ENCODE results near the gene EZR. TPM values are rescaled to one million over a fixed set of nuclear protein-coding genes. Genes with fewer than 3 reads are reported as not detected.
"Not testable (repeated sequence)": the region's sequence is repeated elsewhere in the genome, so short reads cannot be mapped to it uniquely, and the experiment has no call there.

Gene EZR
- total RNA-seq, 1 donor from 2014 or later, result 205 TPM

DNA sequence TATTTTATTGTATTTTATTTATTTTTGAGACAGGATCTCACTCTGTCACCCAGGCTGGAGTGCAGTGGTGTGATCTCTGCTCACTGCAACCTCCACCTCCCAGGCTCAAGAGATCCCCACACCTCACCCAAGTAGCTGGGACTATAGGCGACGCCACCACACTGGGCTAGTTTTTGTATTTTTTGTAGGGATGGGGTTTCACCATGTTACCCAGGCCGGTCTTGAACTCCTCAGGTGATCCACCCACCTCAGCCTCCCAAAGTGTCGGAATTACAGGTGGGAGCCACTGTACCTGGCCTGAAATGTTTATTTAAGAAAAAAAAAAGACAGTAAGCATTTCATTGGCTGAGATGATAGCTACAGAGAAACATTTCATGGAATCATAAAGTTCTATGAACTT lies 4.4 kb upstream of the EZR start:
- H3K27ac Mint-ChIP-seq; H3K36me3 Mint-ChIP-seq (ENCODE audit: low read depth); H3K4me3 Mint-ChIP-seq; intact Hi-C loops (cut with micrococcal nuclease); H3K9me3 Mint-ChIP-seq; DNase-seq (ENCODE audit: low spot score); H3K27me3 Mint-ChIP-seq (ENCODE audit: insufficient read depth): not testable (repeated sequence)
- peaks cover 28% of the 10 kb centered on the region for H3K4me1 Mint-ChIP-seq (ENCODE audit: low read depth)

GRCh38 chr6:158819977-158820622 lies 932 bp upstream of the EZR start:
- H3K9me3 Mint-ChIP-seq, result no peaks in the 10 kb centered on the region
- no peak for DNase-seq (ENCODE audit: low spot score)
- no peaks in the 10 kb centered on the region for H3K27me3 Mint-ChIP-seq (ENCODE audit: insufficient read depth)
- peak overlapping the region; percentile 75 for H3K27ac Mint-ChIP-seq
- peaks cover 25% of the 10 kb centered on the region for H3K36me3 Mint-ChIP-seq (ENCODE audit: low read depth)
- H3K4me1 Mint-ChIP-seq (ENCODE audit: low read depth), result peaks cover 48% of the 10 kb centered on the region
- H3K4me3 Mint-ChIP-seq, result peak overlapping the region; percentile 68
- intact Hi-C loops (cut with micrococcal nuclease), result loop anchor here (1.0 to 5.0 kb wide), 7 partner anchors 27 to 1152 kb away; partner anchors contain the start of genes TCP1 and TMEM181

DNA sequence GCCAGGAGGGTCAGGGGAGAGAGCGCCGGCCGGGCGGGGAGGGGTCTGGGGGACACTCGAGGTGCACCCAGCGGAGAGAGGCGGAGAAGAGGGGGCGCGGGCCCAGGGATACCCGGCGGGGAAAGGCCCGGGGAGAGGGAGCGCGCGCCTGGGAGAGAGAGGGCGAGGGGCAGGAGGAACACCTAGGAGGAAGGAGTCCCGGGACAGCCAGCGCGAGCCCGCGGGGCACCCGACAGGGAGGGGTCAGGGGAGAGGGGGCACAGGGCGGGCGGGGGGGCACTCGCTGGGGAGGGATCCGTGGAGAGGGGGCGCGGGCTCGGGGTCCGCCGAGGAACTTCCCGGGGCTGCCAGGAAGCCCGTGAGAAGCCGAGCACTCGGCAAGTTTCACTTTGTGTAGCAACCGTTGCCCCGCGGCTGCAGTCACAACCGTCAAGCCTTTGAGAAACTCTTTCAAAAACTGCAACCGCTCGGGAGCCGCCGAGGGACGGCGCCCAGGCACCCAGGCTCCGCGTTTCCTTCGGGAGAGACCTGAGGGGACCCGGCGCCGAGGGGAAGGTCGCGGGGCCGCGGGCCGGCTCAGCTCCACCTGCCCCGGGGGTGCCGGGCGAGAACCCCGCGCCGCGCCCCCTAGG lies 471 bp downstream of the EZR start:
- Mint-ChIP-seq H3K4me1 (ENCODE audit: low read depth) (peaks cover 62% of the 10 kb centered on the region), H3K9me3 (no peaks in the 10 kb centered on the region), H3K27ac (peak overlapping the region; percentile 68), H3K27me3 (ENCODE audit: insufficient read depth) (no peaks in the 10 kb centered on the region), H3K4me3 (peak overlapping the region; percentile 79), H3K36me3 (ENCODE audit: low read depth) (peaks cover 39% of the 10 kb centered on the region)
- DNase-seq (ENCODE audit: low spot score), result peak; percentile 70
- intact Hi-C loops (cut with micrococcal nuclease), result loop anchor here (1.0 to 5.0 kb wide), 11 partner anchors 25 to 1154 kb away; partner anchors contain the start of genes TCP1 and TMEM181

- peaks cover 67% of the 10 kb centered on the region for H3K4me1 Mint-ChIP-seq (ENCODE audit: low read depth)
- H3K9me3 Mint-ChIP-seq, result no peaks in the 10 kb centered on the region
- intact Hi-C loops (cut with micrococcal nuclease), result loop anchor here (1.0 to 5.0 kb wide), 11 partner anchors 32 to 1154 kb away; partner anchors contain the start of genes TCP1 and TMEM181
- DNase-seq (ENCODE audit: low spot score), result peak; percentile 80
- peaks cover 42% of the 10 kb centered on the region for H3K36me3 Mint-ChIP-seq (ENCODE audit: low read depth)
- H3K27ac Mint-ChIP-seq, result peak overlapping the region; percentile 98
- peak overlapping the region; percentile 100 for H3K4me3 Mint-ChIP-seq
- H3K27me3 Mint-ChIP-seq (ENCODE audit: insufficient read depth), result no peaks in the 10 kb centered on the region
Observed at GRCh38 chr6:158817728-158818580, 1.2 kb downstream of the EZR start.

- H3K4me1 Mint-ChIP-seq (ENCODE audit: low read depth), result peaks cover 68% of the 10 kb centered on the region
Observed at GRCh38 chr6:158816803-158817727, 2.1 kb downstream of the EZR start.

DNA sequence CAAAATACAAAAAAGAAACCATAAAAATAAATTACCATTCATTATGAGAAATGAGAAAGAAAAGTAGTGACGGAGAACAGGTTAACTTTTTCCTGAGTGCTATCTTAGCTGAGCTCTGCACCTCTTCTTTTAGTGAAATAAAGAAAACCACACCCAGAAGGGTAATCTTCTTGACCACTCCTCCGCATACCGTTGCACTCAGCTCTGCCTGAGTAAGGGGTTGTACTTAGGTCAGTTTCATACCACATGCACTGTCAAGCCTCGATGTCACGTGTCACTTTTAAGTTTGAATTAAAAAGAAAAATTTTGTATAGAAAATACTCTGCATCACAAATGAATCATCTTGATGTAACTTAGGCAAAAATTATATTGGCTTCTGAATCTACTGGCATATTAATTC lies 2.8 kb downstream of the EZR start:
- Mint-ChIP-seq H3K4me3 (peak overlapping the region; percentile 100), H3K27me3 (ENCODE audit: insufficient read depth) (no peaks in the 10 kb centered on the region), H3K36me3 (ENCODE audit: low read depth) (peaks cover 47% of the 10 kb centered on the region), H3K4me1 (ENCODE audit: low read depth) (peaks cover 73% of the 10 kb centered on the region), H3K9me3 (no peaks in the 10 kb centered on the region), H3K27ac (peak overlapping the region; percentile 98)
- no peak for DNase-seq (ENCODE audit: low spot score)
- intact Hi-C loops (cut with micrococcal nuclease), result loop anchor here (1.0 to 5.0 kb wide), 6 partner anchors 19 to 1156 kb away; partner anchors contain the start of genes TCP1 and TMEM181

More at GRCh38 chr6:158816803-158817727, 2.1 kb downstream of the EZR start:
- intact Hi-C loops (cut with micrococcal nuclease), result loop anchor here (1.0 to 5.0 kb wide), 7 partner anchors 20 to 1155 kb away; partner anchors contain the start of genes TCP1 and TMEM181
- Mint-ChIP-seq H3K4me3 (peak overlapping the region; percentile 100), H3K27me3 (ENCODE audit: insufficient read depth) (no peaks in the 10 kb centered on the region), H3K36me3 (ENCODE audit: low read depth) (peaks cover 46% of the 10 kb centered on the region), H3K9me3 (no peaks in the 10 kb centered on the region), H3K27ac (peak overlapping the region; percentile 98)
- peak; percentile 26 for DNase-seq (ENCODE audit: low spot score)

DNA sequence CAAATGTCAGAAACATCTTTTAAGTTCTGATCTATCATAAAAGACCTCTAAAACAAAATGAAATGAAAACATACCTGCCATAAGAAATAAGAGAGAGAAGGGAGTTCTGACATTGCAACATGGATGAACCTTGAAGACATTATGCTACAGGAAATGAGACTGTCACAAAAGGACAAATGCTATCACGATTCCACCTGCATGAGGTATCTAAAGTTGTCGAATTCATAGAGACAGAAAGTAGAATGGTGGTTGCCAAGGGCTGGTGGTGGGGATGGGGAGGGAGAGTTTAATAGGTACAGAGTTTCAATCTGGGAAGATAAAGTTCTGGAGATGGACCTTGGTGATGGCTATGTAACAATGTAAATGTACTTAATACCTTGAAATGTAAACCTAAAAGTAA lies 3.3 kb downstream of the EZR start:
- H3K27ac Mint-ChIP-seq, result peak overlapping the region; percentile 98
- no peaks in the 10 kb centered on the region for H3K9me3 Mint-ChIP-seq
- H3K27me3 Mint-ChIP-seq (ENCODE audit: insufficient read depth), result no peaks in the 10 kb centered on the region
- DNase-seq (ENCODE audit: low spot score), result no peak
- H3K4me3 Mint-ChIP-seq, result peak overlapping the region; percentile 100
- H3K4me1 Mint-ChIP-seq (ENCODE audit: low read depth), result peaks cover 74% of the 10 kb centered on the region
- H3K36me3 Mint-ChIP-seq (ENCODE audit: low read depth), result peaks cover 48% of the 10 kb centered on the region
- intact Hi-C loops (cut with micrococcal nuclease), result loop anchor here (1.0 to 5.0 kb wide), 7 partner anchors 13 to 1156 kb away; partner anchors contain the start of genes TCP1 and TMEM181

- intact Hi-C loops (cut with micrococcal nuclease), result loop anchor here (1.0 to 5.0 kb wide), 5 partner anchors 12 to 1157 kb away; partner anchors contain the start of genes TCP1 and TMEM181
- H3K27me3 Mint-ChIP-seq (ENCODE audit: insufficient read depth), result no peaks in the 10 kb centered on the region
- peak overlapping the region; percentile 98 for H3K27ac Mint-ChIP-seq
- peaks cover 53% of the 10 kb centered on the region for H3K36me3 Mint-ChIP-seq (ENCODE audit: low read depth)
- H3K9me3 Mint-ChIP-seq, result no peaks in the 10 kb centered on the region
- DNase-seq (ENCODE audit: low spot score), result no peak
- peaks cover 80% of the 10 kb centered on the region for H3K4me1 Mint-ChIP-seq (ENCODE audit: low read depth)
- H3K4me3 Mint-ChIP-seq, result peak overlapping the region; percentile 100
Observed at GRCh38 chr6:158815379-158815724, 3.8 kb downstream of the EZR start.

GRCh38 chr6:158813032-158813431 lies 6.1 kb downstream of the EZR start:
- Mint-ChIP-seq H3K27ac (peak overlapping the region; percentile 74), H3K4me3 (peak overlapping the region; percentile 61), H3K36me3 (ENCODE audit: low read depth) (peaks cover 63% of the 10 kb centered on the region), H3K27me3 (ENCODE audit: insufficient read depth) (no peaks in the 10 kb centered on the region), H3K9me3 (no peaks in the 10 kb centered on the region), H3K4me1 (ENCODE audit: low read depth) (peaks cover 97% of the 10 kb centered on the region)
- intact Hi-C loops (cut with micrococcal nuclease), result no loop called here
- DNase-seq (ENCODE audit: low spot score), result no peak

- H3K9me3 Mint-ChIP-seq, result no peaks in the 10 kb centered on the region
- no peak for DNase-seq (ENCODE audit: low spot score)
- peak overlapping the region; percentile 61 for H3K4me3 Mint-ChIP-seq
- no peaks in the 10 kb centered on the region for H3K27me3 Mint-ChIP-seq (ENCODE audit: insufficient read depth)
- H3K27ac Mint-ChIP-seq, result peak overlapping the region; percentile 74
- intact Hi-C loops (cut with micrococcal nuclease), result no loop called here
- peaks cover 97% of the 10 kb centered on the region for H3K4me1 Mint-ChIP-seq (ENCODE audit: low read depth)
- peaks cover 65% of the 10 kb centered on the region for H3K36me3 Mint-ChIP-seq (ENCODE audit: low read depth)
Observed at GRCh38 chr6:158812611-158813010, 6.6 kb downstream of the EZR start.

DNA sequence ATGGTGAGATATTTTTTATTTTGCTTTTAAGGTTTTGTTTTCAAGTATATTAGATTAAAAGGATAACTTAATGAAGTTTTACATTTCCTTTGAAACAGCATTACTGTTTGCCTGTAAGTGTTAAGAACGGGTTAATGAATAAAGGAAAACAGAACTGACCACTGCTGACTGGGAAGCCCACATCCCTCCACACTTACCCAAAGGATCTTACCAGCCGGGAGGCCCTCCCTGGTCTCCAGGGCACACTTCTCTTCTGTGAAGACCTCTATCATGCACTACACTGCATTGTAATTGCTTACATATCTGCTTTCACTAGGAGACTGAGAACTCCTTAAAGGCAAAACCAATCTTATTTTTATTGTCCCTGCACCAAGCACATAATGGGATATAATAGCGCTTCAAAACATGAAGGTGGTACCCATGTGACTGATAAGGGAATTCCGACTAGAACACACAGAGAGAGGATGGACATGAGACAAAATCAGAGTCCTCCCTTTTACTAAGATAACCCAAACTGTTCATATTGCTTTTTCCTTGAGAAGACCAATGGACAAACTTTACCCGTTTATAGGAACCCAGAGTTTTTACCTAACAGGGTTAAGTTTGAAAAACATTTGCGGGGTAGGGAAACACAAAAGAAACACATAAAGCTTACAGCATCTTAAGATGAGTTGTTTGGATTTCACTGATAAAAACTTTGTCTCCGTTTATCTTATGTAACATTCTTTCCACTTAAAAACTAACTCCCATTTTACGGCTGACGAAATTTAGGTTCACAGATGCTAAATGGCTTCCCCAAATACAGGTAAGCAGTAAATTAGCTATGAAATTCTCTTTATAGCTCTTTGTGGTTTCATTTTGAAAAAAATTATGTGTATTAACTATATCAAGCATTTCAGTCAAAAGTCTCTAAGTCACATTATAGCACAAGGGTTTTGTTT lies 8.7 kb downstream of the EZR start:
- intact Hi-C loops (cut with micrococcal nuclease), result no loop called here
- no peaks in the 10 kb centered on the region for H3K9me3 Mint-ChIP-seq
- no peaks in the 10 kb centered on the region for H3K27me3 Mint-ChIP-seq (ENCODE audit: insufficient read depth)
- peaks cover 95% of the 10 kb centered on the region for H3K4me1 Mint-ChIP-seq (ENCODE audit: low read depth)
- peak overlapping the region; percentile 19 for H3K27ac Mint-ChIP-seq
- no peak overlapping the region for H3K4me3 Mint-ChIP-seq
- H3K36me3 Mint-ChIP-seq (ENCODE audit: low read depth), result peaks cover 60% of the 10 kb centered on the region
- DNase-seq (ENCODE audit: low spot score), result no peak
